GM18507 (cell line): ENCODE measurements around the gene SPAG8.

ENCODE experiments used
- DNase-seq: peaks from one replicate; pipeline ENCODE4 v3.0.0; 2011; ENCODE audit warnings: low read depth; ENCODE audit not compliant: insufficient read length; ENCODE audit errors: extremely low spot score
- FAIRE-seq: peaks from 2 replicates; lab custom pipeline; 2011; peaks lifted over from hg19 to GRCh38; lab: Jason Lieb, UNC

SPAG8 gene

GRCh38 chr9:35814106-35814840, 2.2 kb upstream of the SPAG8 start:
- FAIRE-seq (peak; percentile 81), DNase-seq (no peak)

GRCh38 chr9:35813434-35814105, 1.5 kb upstream of the SPAG8 start:
- FAIRE-seq (no peak), DNase-seq (no peak)

- no peak for DNase-seq
- FAIRE-seq = no peak
Observed at GRCh38 chr9:35811381-35812024, 559 bp downstream of the SPAG8 start.

GRCh38 chr9:35810122-35810521, 1.9 kb downstream of the SPAG8 start:
- FAIRE-seq = no peak
- DNase-seq = no peak

GRCh38 chr9:35808433-35808832, 3.6 kb downstream of the SPAG8 start:
- DNase-seq (no peak), FAIRE-seq (no peak)

GRCh38 chr9:35806101-35806500, 6.0 kb downstream of the SPAG8 start:
- DNase-seq = no peak
- FAIRE-seq = no peak

- DNase-seq (no peak), FAIRE-seq (no peak)
Observed at GRCh38 chr9:35801328-35802128, 10.5 kb downstream of the SPAG8 start.

- DNase-seq = no peak
- no peak for FAIRE-seq
Observed at GRCh38 chr9:35800530-35800929, 11.5 kb downstream of the SPAG8 start.

- DNase-seq = no peak
- FAIRE-seq = peak; percentile 47
Observed at GRCh38 chr9:35798658-35799374, 13.2 kb downstream of the SPAG8 start.

GRCh38 chr9:35797311-35798109, 14.6 kb downstream of the SPAG8 start:
- DNase-seq (no peak), FAIRE-seq (no peak)

GRCh38 chr9:35795695-35796094, 16.4 kb downstream of the SPAG8 start:
- FAIRE-seq (no peak), DNase-seq (no peak)

- DNase-seq (no peak), FAIRE-seq (no peak)
Observed at GRCh38 chr9:35793461-35793860, 18.6 kb downstream of the SPAG8 start.

- FAIRE-seq (no peak), DNase-seq (no peak)
Observed at GRCh38 chr9:35792826-35793225, 19.2 kb downstream of the SPAG8 start.

- no peak for DNase-seq
- FAIRE-seq = no peak
Observed at GRCh38 chr9:35792024-35792813, 19.8 kb downstream of the SPAG8 start.

GRCh38 chr9:35791297-35791921, 20.7 kb downstream of the SPAG8 start, which contains the start of gene NPR2:
NPR2 (plus strand) TSS chr9:35791591; CDS start chr9:35792409, 818 bp downstream.
- DNase-seq (no peak), FAIRE-seq (no peak)

- FAIRE-seq (peak; percentile 83), DNase-seq (peak; percentile 60)
Observed at GRCh38 chr9:35790385-35791296, 21.4 kb downstream of the SPAG8 start.
